NCI-H1105 treated with DMSO at 0.1 percent for 48 hours (cell line): ENCODE results near the gene OR52D1.

Source experiments
- DNase-seq: peaks from one replicate; lab custom pipeline; 2025; lab: John Stamatoyannopoulos, UW

OR52D1 gene

DNA sequence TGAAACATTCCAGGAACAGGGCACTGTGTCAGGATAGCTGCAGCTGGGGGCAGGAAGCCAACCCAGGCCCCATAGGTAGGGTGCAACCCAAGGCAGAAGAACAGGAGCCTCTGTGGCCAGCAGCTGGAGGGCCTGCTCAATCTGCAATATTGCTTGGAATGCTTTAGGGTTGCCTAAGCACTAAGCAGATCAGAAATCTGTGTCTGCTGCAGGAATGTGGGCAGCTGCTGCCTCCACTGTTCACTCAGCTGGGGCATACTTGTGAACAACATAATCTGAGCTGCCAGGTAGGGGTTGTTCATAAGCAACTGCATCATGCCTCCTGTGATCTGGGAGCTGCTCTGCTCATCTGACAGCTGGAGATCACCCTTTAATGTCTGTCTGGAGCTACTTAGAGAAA lies 26.4 kb downstream of the OR52D1 start:
- DNase-seq = no peak

DNA sequence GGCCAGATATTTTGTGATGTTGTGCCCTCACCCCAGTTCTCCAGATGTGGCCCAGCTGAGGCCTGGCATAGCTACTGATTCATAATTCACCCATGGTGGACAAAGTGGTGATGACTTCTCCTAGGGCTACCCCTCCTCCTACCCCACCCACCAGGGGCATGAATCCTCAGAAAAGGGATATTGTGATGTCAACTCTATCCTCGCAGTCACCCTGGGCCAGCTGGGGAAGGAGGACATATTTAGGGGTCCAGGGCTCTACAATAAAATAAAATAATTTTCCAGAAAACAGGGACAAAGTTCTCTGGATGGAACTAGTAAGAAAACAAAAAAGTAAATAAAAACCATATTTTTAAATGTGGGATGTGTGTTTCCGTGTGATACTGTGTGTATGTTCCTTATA lies 28.1 kb downstream of the OR52D1 start, which contains the start of gene UBQLNL:
Gene UBQLNL (minus strand): TSS at position 101 of the 400 bp plus-strand sequence. CDS start 258 bp downstream, outside the sequence.
- no peak for DNase-seq

DNA sequence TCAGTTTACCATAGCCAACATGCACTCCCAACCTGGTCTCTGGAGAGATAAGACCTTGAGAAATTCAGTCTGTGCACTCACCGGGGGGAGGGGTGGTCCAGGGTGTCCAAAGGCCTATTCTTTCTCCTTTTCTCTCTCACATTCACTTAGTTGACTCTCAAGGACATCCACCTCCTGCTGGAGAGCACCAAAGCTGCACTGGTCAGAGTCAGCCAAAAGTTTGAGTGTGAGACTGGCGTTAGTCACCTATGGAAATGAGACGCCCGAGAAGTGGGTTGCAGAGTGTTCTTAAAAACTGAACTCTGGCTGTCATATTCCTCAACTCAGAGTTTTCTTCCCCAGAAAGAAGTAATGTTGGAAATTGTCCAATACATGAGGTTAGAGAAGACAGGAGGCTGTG lies 33.1 kb downstream of the OR52D1 start:
- no peak for DNase-seq

DNA sequence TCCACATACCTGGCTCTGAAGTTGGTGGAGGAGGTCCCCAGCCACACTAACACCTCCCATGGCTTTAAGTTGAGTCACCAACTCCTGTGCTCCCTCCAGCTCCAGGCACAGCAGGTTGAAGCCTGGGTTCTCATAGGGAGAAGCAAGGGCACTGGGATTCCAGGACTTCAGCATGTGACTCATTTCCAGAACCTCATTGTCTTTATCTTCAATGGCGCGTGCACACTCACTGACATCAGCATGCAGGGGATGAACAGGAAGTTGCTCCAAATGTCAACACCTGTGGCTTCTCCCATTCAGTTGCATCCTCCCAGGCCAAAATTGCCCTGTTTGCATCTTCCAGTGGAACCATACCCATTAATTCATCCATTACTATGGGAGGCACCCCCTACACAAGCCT lies 33.8 kb downstream of the OR52D1 start:
- DNase-seq = no peak

DNA sequence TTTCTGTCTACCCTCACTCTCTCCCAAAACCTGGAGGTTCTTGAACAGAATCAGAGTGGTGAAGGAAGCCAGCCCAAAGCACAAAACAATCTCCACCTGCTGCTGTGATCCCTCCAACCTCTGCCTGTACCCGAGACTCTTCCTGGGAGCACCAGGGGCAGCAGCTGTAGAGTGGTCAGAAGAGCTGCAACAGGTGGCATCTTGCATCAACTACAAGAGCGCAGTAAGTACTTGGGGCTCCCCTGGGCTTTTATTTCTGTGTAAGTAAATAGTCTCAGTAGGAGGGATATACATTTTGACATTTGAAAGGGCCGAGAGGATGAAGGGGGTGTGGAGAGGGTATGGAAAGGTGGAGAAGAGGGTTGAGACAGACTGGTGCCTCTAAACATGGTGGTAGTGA lies 36.3 kb downstream of the OR52D1 start:
- DNase-seq = no peak

DNA sequence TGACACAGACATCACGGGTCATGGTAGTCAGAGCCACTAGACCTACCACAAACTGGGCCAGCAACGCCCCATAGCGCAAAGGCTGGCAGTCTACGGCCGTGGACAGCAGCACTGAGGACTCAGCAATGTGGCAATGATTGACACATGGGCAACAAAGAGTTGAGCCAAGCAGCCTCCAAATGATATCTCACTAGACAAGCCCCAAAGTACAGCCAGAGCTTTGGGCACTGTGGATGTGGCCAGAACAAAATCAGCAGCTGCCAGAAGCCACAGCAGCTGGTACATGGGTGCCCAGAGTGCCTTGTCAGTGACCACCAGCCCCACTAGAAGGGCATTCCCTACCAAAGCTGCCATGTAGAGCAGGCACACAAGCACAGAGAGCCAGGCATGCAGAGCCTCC lies 39.2 kb downstream of the OR52D1 start:
- DNase-seq = no peak

DNA sequence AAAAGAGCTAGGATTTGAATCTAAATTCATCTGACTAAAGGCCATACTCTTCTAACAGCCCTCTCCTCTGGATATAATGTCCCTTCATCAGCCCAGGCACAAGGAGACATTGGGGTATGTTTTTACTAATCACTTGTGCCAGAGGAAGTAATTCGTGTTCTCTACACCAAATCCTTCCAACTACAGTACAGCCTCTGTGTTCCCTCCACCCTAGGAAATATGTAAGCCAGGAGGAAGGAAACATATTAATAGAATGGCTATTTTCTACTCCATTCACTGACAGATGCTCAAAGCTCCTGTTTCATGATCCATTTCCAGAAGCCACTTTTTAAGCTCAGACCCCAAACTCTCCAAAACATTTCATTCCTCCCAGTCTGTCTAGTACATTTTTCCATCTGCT lies 40.0 kb downstream of the OR52D1 start:
- no peak for DNase-seq

DNA sequence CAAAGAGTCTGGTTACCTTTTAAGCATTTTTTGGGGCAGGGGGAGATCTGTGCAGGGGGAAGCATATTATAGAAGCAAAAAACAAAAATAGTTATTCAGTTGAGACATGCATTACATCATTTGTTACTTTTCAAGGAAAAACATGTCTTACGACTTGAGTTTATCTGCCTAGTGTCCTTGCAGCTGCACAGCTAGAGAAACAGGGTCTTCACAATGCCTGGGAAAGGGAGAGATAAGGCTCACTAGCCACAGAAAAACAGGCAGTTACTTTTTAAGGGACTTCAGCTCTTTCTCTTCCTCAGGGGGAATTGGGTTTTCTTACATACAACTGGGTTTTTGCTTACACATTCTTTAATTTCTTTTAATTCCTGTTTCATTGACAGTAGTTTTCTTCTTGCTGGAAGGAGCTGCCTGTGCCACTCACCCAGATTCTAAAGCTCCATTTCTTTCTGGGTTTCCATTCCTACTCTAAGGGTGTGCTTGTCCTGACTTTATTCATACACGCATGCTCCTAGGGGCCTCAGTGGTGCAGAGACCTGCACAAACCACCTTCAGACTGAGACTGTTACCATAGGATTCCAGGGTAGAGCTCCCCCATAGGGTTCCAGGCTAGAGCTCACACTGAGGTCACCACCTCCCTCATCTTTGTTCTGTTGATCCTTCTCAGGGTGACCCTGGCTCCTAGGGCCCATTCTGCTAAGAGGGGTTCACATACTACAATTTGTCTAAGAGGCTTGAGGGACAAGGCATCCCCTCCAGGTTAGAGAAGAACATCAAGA lies 42.8 kb downstream of the OR52D1 start:
- no peak for DNase-seq

DNA sequence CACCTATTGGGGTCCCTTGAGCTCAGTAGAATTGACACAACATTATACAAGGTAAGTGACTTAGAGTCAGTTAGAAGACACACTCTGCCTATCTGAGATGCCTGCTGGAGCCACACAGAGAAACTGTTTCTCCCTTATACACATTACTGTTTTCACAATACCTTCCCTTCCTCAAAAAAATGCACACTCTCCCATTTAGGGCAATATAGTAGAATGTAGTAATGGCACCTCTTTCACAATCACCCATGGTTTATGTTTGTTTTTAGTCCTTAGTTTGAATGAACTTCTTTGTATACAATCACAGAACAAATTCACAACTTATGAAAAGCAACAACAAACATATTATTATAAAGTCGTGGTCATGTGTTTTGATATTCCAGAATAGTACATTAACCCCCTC lies 45.6 kb downstream of the OR52D1 start:
- no peak for DNase-seq

DNA sequence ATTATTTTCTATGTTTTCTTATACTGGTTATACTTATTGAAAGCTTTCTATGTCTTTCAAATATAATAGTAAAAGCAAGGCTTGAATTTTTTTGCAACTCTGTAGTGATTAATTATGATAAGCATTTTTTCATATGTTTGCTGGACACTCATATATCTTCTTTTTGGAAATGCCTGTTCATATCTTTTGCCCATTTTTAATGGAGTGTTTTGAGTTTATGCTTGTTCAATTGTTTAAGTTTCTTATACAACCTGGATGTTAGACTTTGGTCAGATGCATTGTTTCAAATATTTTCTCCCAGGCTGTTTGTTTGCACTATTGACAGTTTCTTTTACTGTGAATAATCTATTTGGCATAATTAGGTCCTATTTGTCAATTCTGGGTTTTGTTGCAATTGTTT lies 48.0 kb downstream of the OR52D1 start:
- DNase-seq = no peak
